HCT116 (cell line): Measurements from ENCODE around the gene BTBD6. TPM values are rescaled to one million over a fixed set of nuclear protein-coding genes. Genes with fewer than 3 reads are reported as not detected.

ENCODE experiments used
- ATAC-seq: fragments of 200-7000 bp; cut with Tn5 transposase; 2 replicates; pipeline ENCODE4 v1.9.1; 2020; ENCODE audit warnings: mild to moderate bottlenecking, moderate library complexity
- BruUV-seq: library from RNA; stranded (reverse); fragments of 400-500 nt; replicated peaks from 2 replicates; lab custom pipeline; 2021; lab: Mats Ljungman, UMichigan
- CTCF ChIA-PET: fragments of 300-600 bp; sonication (Branson Sonifier 250); formaldehyde crosslinking; loops from one replicate; lab custom pipeline; 2021; ENCODE audit warnings: antibody characterized with exemption; lab: Charles Lee
- POLR2A ChIA-PET: fragments of 300-600, 350-600 bp; sonication (Branson Sonifier 250); formaldehyde crosslinking; loops from one replicate; lab custom pipeline; 2021; ENCODE audit warnings: antibody characterized with exemption; lab: Charles Lee
- RAD21 ChIA-PET, 2 experiments: fragments of 300-600 bp; sonication (Branson Sonifier 250); formaldehyde crosslinking; loops; one replicate each; lab custom pipeline; 2023; ENCODE audit warnings: low total read pairs in 2 of 2; ENCODE audit not compliant: uncharacterized antibody in 2 of 2, unreplicated experiment in 2 of 2, low non-redundant PET in 1 of 2; lab: Charles Lee
- DNase-seq: peaks from one replicate; pipeline ENCODE4 v3.0.0-alpha.2; 2010; ENCODE audit warnings: low read depth, low spot score
- H2AFZ ChIP-seq: fragments of 200-600 bp; shearing (Covaris generic), sonication (generic); 2 replicates; pipeline ENCODE4 v1.6.1; 2017; ENCODE audit warnings: low read depth, mixed run types, mixed read lengths, antibody characterized with exemption, low read length; ENCODE audit not compliant: poor library complexity, severe bottlenecking
- H3K27ac ChIP-seq: 2 replicates; pipeline ENCODE4 v1.5.1; 2012; ENCODE audit warnings: low read depth, low read length
- H3K27me3 ChIP-seq: fragments of 200-600 bp; sonication (generic); 2 replicates; pipeline ENCODE4 v1.6.1; 2016; ENCODE audit warnings: mixed run types, low read length, mixed read lengths; ENCODE audit not compliant: insufficient read depth
- H3K36me3 ChIP-seq, 2 experiments: fragments of 200-500 bp in 1 of 2; fragments of 200-600 bp in 1 of 2; sonication (Bioruptor generic) in 1 of 2; sonication (generic) in 1 of 2; 2 replicates each; pipeline versions ENCODE4 v1.5.1 to v1.6.1; 2014 to 2016; ENCODE audit warnings: low read length in 2 of 2, inconsistent platforms in 1 of 2, mixed read lengths in 1 of 2, mixed run types in 1 of 2; ENCODE audit not compliant: insufficient read depth in 2 of 2, control insufficient read depth in 1 of 2
- H3K4me1 ChIP-seq, 2 experiments: fragments of 200-600 bp in 1 of 2; sonication (generic) in 1 of 2; 2 replicates each; pipeline versions ENCODE4 v1.5.1 to v1.6.1; 2012 to 2017; ENCODE audit warnings: low read length in 2 of 2, inconsistent platforms in 1 of 2, mild to moderate bottlenecking in 1 of 2, mixed read lengths in 1 of 2, mixed run types in 1 of 2, moderate library complexity in 1 of 2; ENCODE audit not compliant: insufficient read depth in 2 of 2, control insufficient read depth in 1 of 2
- H3K4me2 ChIP-seq: fragments of 200-600 bp; sonication (generic); 2 replicates; pipeline ENCODE4 v1.6.1; 2017; ENCODE audit warnings: mixed run types, low read length, mixed read lengths
- H3K4me3 ChIP-seq, 2 experiments: fragments of 200-600 bp in 1 of 2; sonication (generic) in 1 of 2; replicated peaks in 1 of 2; 2 replicates each; pipeline ENCODE4 v1.5.1; 2011 to 2016; ENCODE audit warnings: low read length in 2 of 2, control low read depth in 1 of 2, low read depth in 1 of 2, mild to moderate bottlenecking in 1 of 2, mixed read lengths in 1 of 2, mixed run types in 1 of 2
- H3K79me2 ChIP-seq: fragments of 200-600 bp; sonication (generic); 2 replicates; pipeline ENCODE4 v1.6.1; 2017; ENCODE audit warnings: mild to moderate bottlenecking, mixed run types, low read length, moderate library complexity, mixed read lengths; ENCODE audit not compliant: insufficient read depth
- H3K9ac ChIP-seq: fragments of 200-600 bp; sonication (generic); 2 replicates; pipeline ENCODE4 v1.6.1; 2016; ENCODE audit warnings: low read length, mixed read lengths
- H3K9me2 ChIP-seq: fragments of 200-600 bp; sonication (generic), shearing (Covaris generic); 2 replicates; pipeline ENCODE4 v1.6.1; 2017; ENCODE audit warnings: mixed run types, mild to moderate bottlenecking, moderate library complexity; ENCODE audit not compliant: insufficient read depth
- H3K9me3 ChIP-seq, 2 experiments: fragments of 200-500 bp in 1 of 2; fragments of 200-600 bp in 1 of 2; sonication (Bioruptor generic) in 1 of 2; sonication (generic) in 1 of 2; 2 replicates each; pipeline ENCODE4 v1.6.1; 2014 to 2017; ENCODE audit warnings: low read length in 2 of 2, mixed read lengths in 2 of 2, inconsistent platforms in 1 of 2, low read depth in 1 of 2, mild to moderate bottlenecking in 1 of 2, mixed run types in 1 of 2, moderate library complexity in 1 of 2; ENCODE audit not compliant: control insufficient read depth in 1 of 2, insufficient read depth in 1 of 2
- H4K20me1 ChIP-seq: fragments of 200-600 bp; sonication (generic), shearing (Covaris generic); 2 replicates; pipeline ENCODE4 v1.6.1; 2017; ENCODE audit warnings: mixed run types, mild to moderate bottlenecking, moderate library complexity; ENCODE audit not compliant: insufficient read depth
- ATF3 ChIP-seq: IDR thresholded peaks from 2 replicates; pipeline ENCODE4 v1.6.1; 2012
- CTCF ChIP-seq, 3 experiments: fragments of 200-600 bp in 1 of 3; sonication (generic) in 1 of 3; IDR thresholded peaks in 2 of 3; conservative IDR thresholded peaks in 1 of 3; 2 replicates each; pipeline ENCODE4 v1.5.1; 2012 to 2017; ENCODE audit warnings: low read depth in 2 of 3, low read length in 2 of 3, antibody characterized with exemption in 1 of 3, borderline replicate concordance in 1 of 3, control low read depth in 1 of 3, mild to moderate bottlenecking in 1 of 3, mixed read lengths in 1 of 3, mixed run types in 1 of 3, moderate library complexity in 1 of 3; ENCODE audit not compliant: insufficient read depth in 1 of 3
- ELF1 ChIP-seq: IDR thresholded peaks from 2 replicates; pipeline ENCODE4 v1.6.1; 2012; ENCODE audit warnings: low read depth, borderline replicate concordance
- EZH2phosphoT487 ChIP-seq: fragments of 200-600 bp; IDR thresholded peaks from 2 replicates; pipeline ENCODE4 v1.6.1; 2018; ENCODE audit warnings: antibody characterized with exemption, borderline replicate concordance
- JUND ChIP-seq: IDR thresholded peaks from 2 replicates; pipeline ENCODE4 v1.6.1; 2012
- MAX ChIP-seq: IDR thresholded peaks from 2 replicates; pipeline ENCODE4 v1.6.1; 2012
- REST ChIP-seq: IDR thresholded peaks from 2 replicates; pipeline ENCODE4 v1.6.1; 2012; ENCODE audit warnings: low read depth
- YY1 ChIP-seq: IDR thresholded peaks from 2 replicates; pipeline ENCODE4 v1.6.1; 2011; ENCODE audit warnings: low read length, low read depth, moderate library complexity, mild to moderate bottlenecking; ENCODE audit not compliant: insufficient replicate concordance; ENCODE audit errors: extremely low read depth
- ZFX ChIP-seq: fragments of 450-650 bp; IDR thresholded peaks from 2 replicates; pipeline ENCODE4 v1.6.1; 2017
- ZNF274 ChIP-seq: fragments of 200-500 bp; sonication (Bioruptor generic); IDR thresholded peaks from 2 replicates; pipeline ENCODE4 v1.6.1; 2014; ENCODE audit warnings: mild to moderate bottlenecking, low read depth, low read length, inconsistent platforms
- intact Hi-C: fragments of 100-400 bp; cut with micrococcal nuclease; formaldehyde crosslinking; loops from 2 replicates; pipeline ENCODE4 v1.10.0; 2022
- total RNA-seq: library from RNA; stranded (reverse); gene quantifications from one replicate; pipeline ENCODE4 v1.2.1, GENCODE V29; 2021; ENCODE audit not compliant: unreplicated experiment

The BTBD6 gene
- total RNA-seq, 1 experiment from 2014 or later, result 35.9 TPM

- POLR2A ChIA-PET, result no interaction called here
- ATAC-seq, result no peak
- Histone ChIP-seq H3K9me3 (no peaks in the 10 kb centered on the region), H3K27me3 (no peaks in the 10 kb centered on the region), H3K9ac (no peak overlapping the region), H3K9me2 (no peaks in the 10 kb centered on the region), H3K79me2 (peaks cover 24% of the 10 kb centered on the region; the same call in 1 of the 2 replicates), H3K27ac (no peak overlapping the region), H3K4me3 (no peak overlapping the region), H3K4me2 (no peak overlapping the region), H3K4me1 (no peaks in the 10 kb centered on the region), H4K20me1 (no peaks in the 10 kb centered on the region), H3K36me3 (no peaks in the 10 kb centered on the region), H2AFZ (no peak overlapping the region)
- intact Hi-C loops, result no loop called here
- DNase-seq, result no peak
- RAD21 ChIA-PET, result no interaction called here
- no TSS peak for BruUV-seq
- TF ChIP-seq CTCF (IDR thresholded peaks at IDR 0.05 in 2 of 3, conservative IDR thresholded peaks at IDR 0.05 in 1 of 3; ENCODE audit: borderline replicate concordance in 1 of 3, insufficient read depth in 1 of 3, low read depth in 2 of 3, low read length in 2 of 3), result no peak
- TF ChIP-seq ELF1, result no peak
- TF ChIP-seq ZNF274, result no peak
- TF ChIP-seq MAX, result no peak
- TF ChIP-seq ZFX, result no peak
- no peak for TF ChIP-seq JUND
- no peak for TF ChIP-seq EZH2phosphoT487
- no peak for TF ChIP-seq REST
- no peak for TF ChIP-seq YY1
- no peak for TF ChIP-seq ATF3
- CTCF ChIA-PET, result interaction anchor here (1.4 kb wide), 1 partner anchor 184 kb away, joined by 4 read pairs; no protein-coding TSS in a partner anchor
Observed at GRCh38 chr14:105274637-105275036, 26.3 kb downstream of the BTBD6 start.
